H1 (cell line): ENCODE results near the gene HEATR1. TPM values are rescaled to one million over a fixed set of nuclear protein-coding genes. Genes with fewer than 3 reads are reported as not detected.

ENCODE experiments used
- CTCF ChIA-PET: fragments of 300-600 bp; sonication (Branson Sonifier 250); formaldehyde crosslinking; loops from one replicate; lab custom pipeline; 2021; ENCODE audit not compliant: partially characterized antibody; lab: Charles Lee
- POLR2A ChIA-PET: fragments of 300-600 bp; sonication (Branson Sonifier 250); formaldehyde crosslinking; loops from one replicate; lab custom pipeline; 2021; ENCODE audit warnings: inconsistent platforms; ENCODE audit not compliant: partially characterized antibody; lab: Charles Lee
- DNase-seq, 2 experiments: peaks; one replicate each; pipeline versions ENCODE4 v3.0.0 to v3.0.0-alpha.2; 2010 to 2022; ENCODE audit warnings: low spot score in 2 of 2, low read depth in 1 of 2, mixed read lengths in 1 of 2
- FAIRE-seq: peaks from 2 replicates; lab custom pipeline; 2011; peaks lifted over from hg19 to GRCh38; lab: Jason Lieb, UNC
- H2AFZ ChIP-seq: 2 replicates; pipeline ENCODE4 v1.8.1; 2012; ENCODE audit warnings: low read length, inconsistent platforms
- H2AK5ac ChIP-seq: 2 replicates; pipeline ENCODE4 v1.6.1; 2013; ENCODE audit warnings: low read depth, low read length
- H2BK120ac ChIP-seq: replicated peaks from 2 replicates; pipeline ENCODE3; 2013; ENCODE audit warnings: low read depth, low read length, inconsistent platforms
- H2BK12ac ChIP-seq: 2 replicates; pipeline ENCODE4 v1.6.1; 2013; ENCODE audit warnings: low read depth, low read length
- H2BK15ac ChIP-seq: 2 replicates; pipeline ENCODE4 v1.6.1; 2013; ENCODE audit warnings: low read length
- H2BK20ac ChIP-seq: 2 replicates; pipeline ENCODE4 v1.6.1; 2013; ENCODE audit warnings: low read length
- H2BK5ac ChIP-seq: 2 replicates; pipeline ENCODE4 v1.6.1; 2013; ENCODE audit warnings: low read depth, low read length
- H3K14ac ChIP-seq: 2 replicates; pipeline ENCODE4 v1.6.1; 2013; ENCODE audit warnings: inconsistent platforms; ENCODE audit not compliant: insufficient read length
- H3K18ac ChIP-seq: 2 replicates; pipeline ENCODE4 v1.6.1; 2013; ENCODE audit warnings: low read length; ENCODE audit errors: extremely low read depth
- H3K23ac ChIP-seq: 2 replicates; pipeline ENCODE4 v1.6.1; 2013; ENCODE audit warnings: inconsistent platforms; ENCODE audit not compliant: insufficient read length
- H3K23me2 ChIP-seq: 2 replicates; pipeline ENCODE4 v1.6.1; 2013; ENCODE audit warnings: low read depth, low read length
- H3K27ac ChIP-seq: 2 replicates; pipeline ENCODE4 v1.6.1; 2011; ENCODE audit warnings: low read depth, low read length, inconsistent platforms
- H3K27me3 ChIP-seq, 4 experiments: replicated peaks in 1 of 4; 1 replicate in 1 of 4; 2 replicates in 3 of 4; pipeline versions ENCODE4 v1.6.1 to v1.8.1; 2011 to 2013; ENCODE audit warnings: low read length in 3 of 4, mild to moderate bottlenecking in 3 of 4, inconsistent platforms in 2 of 4, mixed read lengths in 2 of 4, moderate library complexity in 1 of 4; ENCODE audit not compliant: control insufficient read depth in 3 of 4, insufficient read depth in 3 of 4; ENCODE audit errors: extremely low read depth in 1 of 4
- H3K36me3 ChIP-seq, 4 experiments: 2 replicates each; pipeline versions ENCODE4 v1.6.1 to v1.8.1; 2011 to 2013; ENCODE audit warnings: mild to moderate bottlenecking in 4 of 4, low read length in 3 of 4, moderate library complexity in 2 of 4, control low read depth in 1 of 4, inconsistent platforms in 1 of 4; ENCODE audit not compliant: insufficient read depth in 4 of 4, control insufficient read depth in 2 of 4
- H3K4ac ChIP-seq: replicated peaks from 2 replicates; pipeline ENCODE3; 2013; ENCODE audit warnings: low read length, low read depth, mixed read lengths, inconsistent platforms; ENCODE audit not compliant: insufficient read length
- H3K4me1 ChIP-seq, 4 experiments: replicated peaks in 1 of 4; 1 replicate in 1 of 4; 2 replicates in 3 of 4; pipeline versions ENCODE4 v1.6.1 to v1.8.1; 2011 to 2013; ENCODE audit warnings: low read length in 3 of 4, inconsistent platforms in 2 of 4, mixed read lengths in 1 of 4; ENCODE audit not compliant: insufficient read depth in 4 of 4, control insufficient read depth in 3 of 4
- H3K4me2 ChIP-seq, 2 experiments: 2 replicates each; pipeline versions ENCODE4 v1.6.1 to v1.8.1; 2011 to 2013; ENCODE audit warnings: low read depth in 2 of 2, low read length in 2 of 2, control low read depth in 1 of 2, inconsistent platforms in 1 of 2, mild to moderate bottlenecking in 1 of 2; ENCODE audit not compliant: insufficient read depth in 1 of 2
- H3K4me3 ChIP-seq, 4 experiments: fragments of 200-600, 300-600 bp in 1 of 4; sonication (generic), shearing (Covaris generic), sonication (Bioruptor Twin) in 1 of 4; 2 replicates each; pipeline versions ENCODE4 v1.5.1 to v1.8.1; 2011 to 2016; ENCODE audit warnings: low read length in 4 of 4, low read depth in 3 of 4, control low read depth in 2 of 4, inconsistent platforms in 2 of 4, mild to moderate bottlenecking in 2 of 4, mixed read lengths in 1 of 4, moderate library complexity in 1 of 4; ENCODE audit not compliant: insufficient read depth in 2 of 4; ENCODE audit errors: extremely low read depth in 1 of 4
- H3K56ac ChIP-seq: replicated peaks from 2 replicates; pipeline ENCODE3; 2013; ENCODE audit warnings: low read depth, mild to moderate bottlenecking, mixed read lengths, low read length, inconsistent platforms; ENCODE audit not compliant: insufficient read length
- H3K79me1 ChIP-seq: 2 replicates; pipeline ENCODE4 v1.6.1; 2013; ENCODE audit warnings: low read depth, low read length, control low read depth
- H3K79me2 ChIP-seq, 2 experiments: 2 replicates each; pipeline versions ENCODE4 v1.6.1 to v1.8.1; 2012 to 2013; ENCODE audit warnings: low read length in 2 of 2, mild to moderate bottlenecking in 2 of 2, inconsistent platforms in 1 of 2; ENCODE audit not compliant: insufficient read depth in 2 of 2, control insufficient read depth in 1 of 2
- H3K9ac ChIP-seq, 4 experiments: replicated peaks in 1 of 4; 1 replicate in 1 of 4; 2 replicates in 3 of 4; pipeline versions ENCODE4 v1.6.1 to v1.8.1; 2011 to 2013; ENCODE audit warnings: low read depth in 3 of 4, low read length in 3 of 4, control low read depth in 2 of 4, mild to moderate bottlenecking in 2 of 4, moderate library complexity in 2 of 4, inconsistent platforms in 1 of 4; ENCODE audit errors: extremely low read depth in 1 of 4
- H3K9me3 ChIP-seq, 2 experiments: 2 replicates each; pipeline versions ENCODE4 v1.6.1 to v1.8.1; 2012 to 2013; ENCODE audit warnings: mild to moderate bottlenecking in 2 of 2, moderate library complexity in 2 of 2, control low read depth in 1 of 2, inconsistent platforms in 1 of 2, low read depth in 1 of 2, low read length in 1 of 2, mixed read lengths in 1 of 2; ENCODE audit not compliant: insufficient read depth in 2 of 2
- H4K20me1 ChIP-seq, 2 experiments: replicated peaks in 1 of 2; 2 replicates each; pipeline versions ENCODE3 to v1.8.1; 2011 to 2013; ENCODE audit warnings: inconsistent platforms in 2 of 2, low read length in 2 of 2, mild to moderate bottlenecking in 1 of 2; ENCODE audit not compliant: insufficient read depth in 2 of 2, control insufficient read depth in 1 of 2
- H4K5ac ChIP-seq: 2 replicates; pipeline ENCODE4 v1.6.1; 2013; ENCODE audit warnings: low read length, low read depth, mixed read lengths, inconsistent platforms; ENCODE audit not compliant: insufficient read length
- H4K8ac ChIP-seq: 2 replicates; pipeline ENCODE4 v1.8.0; 2013; ENCODE audit warnings: mild to moderate bottlenecking, moderate library complexity, low read length, inconsistent platforms; ENCODE audit not compliant: insufficient read depth; ENCODE audit errors: extremely low read depth
- H4K91ac ChIP-seq: replicated peaks from 2 replicates; pipeline ENCODE3; 2013; ENCODE audit warnings: low read length, mixed read lengths, inconsistent platforms; ENCODE audit not compliant: insufficient read length
- BACH1 ChIP-seq: IDR thresholded peaks from 2 replicates; pipeline ENCODE4 v1.6.1; 2012; ENCODE audit warnings: low read length, improper control_type of control experiment
- CBX8 ChIP-seq: fragments of 300-800, 300-1000 bp; sonication (generic); IDR thresholded peaks from 2 replicates; pipeline ENCODE4 v1.7.1; 2016; ENCODE audit warnings: low read depth, low read length, borderline replicate concordance
- CEBPB ChIP-seq: IDR thresholded peaks from 2 replicates; pipeline ENCODE4 v1.6.1; 2012; ENCODE audit warnings: low read depth, low read length
- CHD1 ChIP-seq: IDR thresholded peaks from 2 replicates; pipeline ENCODE4 v1.6.1; 2012; ENCODE audit warnings: low read depth, low read length, improper control_type of control experiment
- EGR1 ChIP-seq: IDR thresholded peaks from 2 replicates; pipeline ENCODE4 v1.6.1; 2011; ENCODE audit warnings: low read depth, low read length, borderline replicate concordance
- GTF2F1 ChIP-seq: IDR thresholded peaks from 2 replicates; pipeline ENCODE4 v1.6.1; 2012; ENCODE audit warnings: low read depth, low read length, improper control_type of control experiment, borderline replicate concordance
- JUN ChIP-seq: IDR thresholded peaks from 2 replicates; pipeline ENCODE4 v1.6.1; 2011; ENCODE audit warnings: low read depth, mild to moderate bottlenecking, improper control_type of control experiment, low read length
- POU5F1 ChIP-seq: IDR thresholded peaks from 2 replicates; pipeline ENCODE4 v1.6.1; 2011; ENCODE audit warnings: low read depth, mild to moderate bottlenecking, low read length, moderate library complexity
- RNF2 ChIP-seq: fragments of 200-900, 300-1000 bp; sonication (generic); IDR thresholded peaks from 2 replicates; pipeline ENCODE4 v1.7.1; 2016; ENCODE audit warnings: borderline replicate concordance, low read depth, mild to moderate bottlenecking, antibody characterized with exemption, low read length; ENCODE audit not compliant: poor library complexity, severe bottlenecking; ENCODE audit errors: missing control alignments
- SP1 ChIP-seq: IDR thresholded peaks from 2 replicates; pipeline ENCODE4 v1.6.1; 2011; ENCODE audit warnings: low read depth, low read length
- WGBS, 2 experiments: shearing (Covaris generic) in 1 of 2; methylation state at CpG; one replicate each; pipeline versions ENCODE4 v1.1.6 to v1.1.7; 2013 to 2015; ENCODE audit warnings: low lambda C conversion rate in 2 of 2, mixed read lengths in 2 of 2, inconsistent platforms in 1 of 2, low coverage in 1 of 2, missing lambda C conversion rate in 1 of 2; ENCODE audit not compliant: insufficient replicate concordance in 2 of 2, insufficient coverage in 1 of 2, insufficient read length in 1 of 2; ENCODE audit errors: extremely low coverage in 1 of 2, missing lambda C conversion rate in 1 of 2; 5-methylcytosine and 5-hydroxymethylcytosine counted together
- polyA plus RNA-seq, 7 experiments: library from polyadenylated mRNA; depleted of rRNA in 3 of 7; stranded (reverse) in 5 of 7; unstranded in 2 of 7; fragments of >200 nt in 5 of 7; fragments of 200-250 nt in 2 of 7; gene quantifications; 1 replicate in 5 of 7; 2 replicates in 1 of 7; 4 replicates in 1 of 7; pipeline versions ENCODE4 v1.2.1 to v1.2.3, GENCODE V29; 2011 to 2013; ENCODE audit warnings: missing spikeins in 2 of 7, mixed read lengths in 2 of 7
- total RNA-seq: library from RNA; stranded (reverse); fragmentation: NEBNext Ultra II Directional; extraction: Animal tissue kit (Norgen Biotek cat#: 25700); gene quantifications from 2 replicates; pipeline ENCODE4 v1.2.1, GENCODE V29; 2021

HEATR1 gene
- total and polyA plus RNA-seq, 2 of the 8 experiments (the other 6 are each of a cell fraction or from before 2014, with no cell fraction given): 13.0 to 95.8 TPM

DNA sequence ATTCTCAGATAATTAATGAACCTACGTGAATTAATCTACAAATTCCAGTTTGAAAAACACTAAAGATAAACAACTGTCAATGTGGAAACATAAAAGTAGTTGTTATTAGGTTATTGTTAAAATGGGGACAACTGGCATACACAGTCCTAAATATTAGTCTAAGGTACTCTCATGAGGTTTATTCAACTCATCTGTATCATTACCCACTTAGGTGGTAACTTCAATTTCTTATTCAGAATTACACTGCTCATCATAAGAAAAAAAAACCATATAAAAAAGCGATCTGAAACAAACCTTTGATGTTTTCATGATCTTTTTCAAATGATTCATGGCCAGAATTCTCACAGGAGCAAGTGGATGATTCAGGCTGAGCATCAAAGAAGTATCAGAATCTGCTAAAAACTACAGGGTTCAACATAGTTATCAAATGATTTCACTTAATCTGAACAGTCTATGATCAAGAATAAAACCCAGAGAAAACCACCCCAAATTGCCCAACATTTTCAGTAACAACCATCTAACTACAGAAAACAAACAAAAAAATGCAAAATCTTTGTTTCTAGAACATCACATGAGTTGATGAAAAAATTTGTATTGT lies 13.7 kb downstream of the HEATR1 start:
- H3K23ac ChIP-seq: no peak overlapping the region
- no peak overlapping the region for H3K18ac ChIP-seq
- H2AK5ac ChIP-seq: no peak overlapping the region
- FAIRE-seq: no peak
- no peak overlapping the region for H4K8ac ChIP-seq
- no peak overlapping the region for H3K4me2 ChIP-seq
- ChIA-PET POLR2A (no interaction called here), CTCF (no interaction called here)
- H3K4me3 ChIP-seq: no peak overlapping the region
- WGBS, 2 experiments: 87% methylated on average over 2 of the region's 2 CpGs; no CpG with 5 or more reads in 1 of the 2 experiments
- H3K27ac ChIP-seq: no peak overlapping the region
- H4K5ac ChIP-seq: no peak overlapping the region
- no peak overlapping the region for H3K4ac ChIP-seq
- H3K23me2 ChIP-seq: no peaks in the 10 kb centered on the region
- H3K27me3 ChIP-seq: no peaks in the 10 kb centered on the region
- no peak overlapping the region for H4K91ac ChIP-seq
- H3K9ac ChIP-seq: no peak overlapping the region
- no peaks in the 10 kb centered on the region for H3K4me1 ChIP-seq
- TF ChIP-seq JUN (no peak), POU5F1 (no peak), RNF2 (no peak), GTF2F1 (no peak), EGR1 (no peak), CHD1 (no peak), CBX8 (no peak), CEBPB (no peak), SP1 (no peak), BACH1 (no peak)
- no peak overlapping the region for H2BK15ac ChIP-seq
- peaks cover 0 to 3% of the 10 kb centered on the region in 2 experiments for H4K20me1 ChIP-seq
- H2BK5ac ChIP-seq: no peak overlapping the region
- H2AFZ ChIP-seq: no peak overlapping the region
- no peak overlapping the region for H2BK20ac ChIP-seq
- H2BK12ac ChIP-seq: no peak overlapping the region
- H3K9me3 ChIP-seq: no peaks in the 10 kb centered on the region
- H3K56ac ChIP-seq: no peak overlapping the region
- H3K79me2 ChIP-seq: no peaks in the 10 kb centered on the region
- H3K36me3 ChIP-seq: peaks cover 8 to 92% (median 41%) of the 10 kb centered on the region in 4 experiments; a peak in 7 of 8 replicates
- H3K79me1 ChIP-seq: no peaks in the 10 kb centered on the region
- no peak overlapping the region for H3K14ac ChIP-seq
- DNase-seq: no peak
- no peak overlapping the region for H2BK120ac ChIP-seq
